SU-DHL-6 (cell line): ENCODE data around the gene SLC11A2.

Experiments used
- EZH2phosphoT487 ChIP-seq: fragments of 200-600 bp; sonication (generic), shearing (Covaris generic); conservative IDR thresholded peaks from 2 replicates; pipeline ENCODE4 v1.6.1; 2018; ENCODE audit warnings: mild to moderate bottlenecking, antibody characterized with exemption, low read length, moderate library complexity, mixed read lengths
- TF ChIP-seq, protein P1 (sequence below): fragments of 200-600 bp; sonication (generic); IDR thresholded peaks from one replicate; pipeline ENCODE4 v1.5.1; 2017; ENCODE audit warnings: antibody characterized with exemption, mild to moderate bottlenecking, low read length, moderate library complexity; ENCODE audit not compliant: insufficient read depth, poor library complexity, severe bottlenecking

DNA sequence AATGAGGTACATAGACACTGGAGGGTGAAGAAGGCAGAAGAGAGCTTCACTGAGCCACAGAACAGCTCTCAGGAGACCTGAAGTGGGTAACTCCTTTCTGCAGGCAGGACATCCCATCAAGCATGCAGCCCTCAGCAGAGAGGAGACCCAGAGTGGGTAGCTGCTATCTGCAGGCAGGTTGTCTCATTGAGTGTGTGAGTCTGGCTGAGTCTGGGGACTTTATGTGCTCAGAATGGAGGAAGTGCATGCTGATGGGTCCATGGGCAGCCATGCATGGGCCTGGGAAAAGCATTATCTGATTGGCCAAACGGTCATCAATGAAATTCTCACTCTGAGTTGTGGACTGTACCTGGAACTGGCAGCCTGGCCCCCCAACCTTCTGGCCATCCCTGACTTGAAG lies 88.5 kb downstream of the SLC11A2 start:
- TF ChIP-seq, protein P1, sequence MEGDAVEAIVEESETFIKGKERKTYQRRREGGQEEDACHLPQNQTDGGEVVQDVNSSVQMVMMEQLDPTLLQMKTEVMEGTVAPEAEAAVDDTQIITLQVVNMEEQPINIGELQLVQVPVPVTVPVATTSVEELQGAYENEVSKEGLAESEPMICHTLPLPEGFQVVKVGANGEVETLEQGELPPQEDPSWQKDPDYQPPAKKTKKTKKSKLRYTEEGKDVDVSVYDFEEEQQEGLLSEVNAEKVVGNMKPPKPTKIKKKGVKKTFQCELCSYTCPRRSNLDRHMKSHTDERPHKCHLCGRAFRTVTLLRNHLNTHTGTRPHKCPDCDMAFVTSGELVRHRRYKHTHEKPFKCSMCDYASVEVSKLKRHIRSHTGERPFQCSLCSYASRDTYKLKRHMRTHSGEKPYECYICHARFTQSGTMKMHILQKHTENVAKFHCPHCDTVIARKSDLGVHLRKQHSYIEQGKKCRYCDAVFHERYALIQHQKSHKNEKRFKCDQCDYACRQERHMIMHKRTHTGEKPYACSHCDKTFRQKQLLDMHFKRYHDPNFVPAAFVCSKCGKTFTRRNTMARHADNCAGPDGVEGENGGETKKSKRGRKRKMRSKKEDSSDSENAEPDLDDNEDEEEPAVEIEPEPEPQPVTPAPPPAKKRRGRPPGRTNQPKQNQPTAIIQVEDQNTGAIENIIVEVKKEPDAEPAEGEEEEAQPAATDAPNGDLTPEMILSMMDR = no peak
- TF ChIP-seq EZH2phosphoT487 = no peak
